Heart right ventricle (tissue), 16 donors: ENCODE data around the gene ZCCHC14. TPM values are rescaled to one million over a fixed set of nuclear protein-coding genes. Genes with fewer than 3 reads are reported as not detected.

ENCODE experiments used
- ATAC-seq, 8 donors: fragments of 200-7000 bp; cut with Tn5 transposase; one replicate each; pipeline ENCODE4 v1.9.1; 2020; ENCODE audit warnings: mild to moderate bottlenecking in 8 of 8, moderate library complexity in 8 of 8, moderate number of reproducible peaks in 1 of 8
- DNase-seq, 2 donors: peaks; one replicate each; pipeline ENCODE4 v3.0.0-alpha.2; 2020
- H3K27ac ChIP-seq, 10 donors: fragments of 200-600 bp; sonication (generic) in 2 of 10; one replicate each; pipeline versions ENCODE4 v1.5.0 to v1.8.0; 2020 to 2022; ENCODE audit warnings: mild to moderate bottlenecking in 3 of 10
- H3K27me3 ChIP-seq, 7 donors: fragments of 200-600 bp; one replicate each; pipeline ENCODE4 v1.8.0; 2021 to 2022; ENCODE audit warnings: mild to moderate bottlenecking in 2 of 7
- H3K36me3 ChIP-seq, 9 donors: fragments of 200-600 bp; sonication (generic) in 1 of 9; one replicate each; pipeline versions ENCODE4 v1.5.0 to v1.8.0; 2020 to 2022; ENCODE audit warnings: mild to moderate bottlenecking in 2 of 9
- H3K4me1 ChIP-seq, 9 donors: fragments of 200-600 bp; sonication (generic) in 1 of 9; one replicate each; pipeline versions ENCODE4 v1.5.0 to v1.8.0; 2020 to 2022; ENCODE audit warnings: mild to moderate bottlenecking in 4 of 9
- H3K4me3 ChIP-seq, 10 donors: fragments of 200-600 bp; sonication (generic) in 2 of 10; one replicate each; pipeline versions ENCODE4 v1.5.0 to v1.8.0; 2020 to 2022; ENCODE audit warnings: mild to moderate bottlenecking in 7 of 10, moderate library complexity in 2 of 10
- H3K9me3 ChIP-seq, 11 donors: fragments of 200-600 bp in 10 of 11; sonication (generic) in 2 of 11; one replicate each; pipeline versions ENCODE4 v1.5.0 to v1.8.0; 2013 to 2022; ENCODE audit warnings: mild to moderate bottlenecking in 2 of 11, control low read depth in 1 of 11, moderate library complexity in 1 of 11
- WGBS, 2 donors: extraction: QIAGEN DNeasy Blood & Tissue Kit; methylation state at CpG; one replicate each; pipeline ENCODE4 v1.1.7; 2013; ENCODE audit warnings: inconsistent platforms in 1 of 2; 5-methylcytosine and 5-hydroxymethylcytosine counted together
- intact Hi-C, 10 donors: fragments of 100-400 bp; cut with DNase I; formaldehyde crosslinking; loops; one replicate each; pipeline versions ENCODE4 v1.11.1 to v1.14.2; 2022
- polyA plus RNA-seq, 2 donors: library from polyadenylated mRNA; stranded (reverse); fragments of 200-250 nt; gene quantifications; one replicate each; pipeline ENCODE4 v1.2.3, GENCODE V29; 2013
- total RNA-seq, 10 donors: library from RNA; stranded (reverse); fragmentation: NEBNext Ultra II Directional in 3 of 10; extraction: Animal tissue kit (Norgen Biotek cat#: 25700) in 3 of 10; gene quantifications; one replicate each; pipeline versions ENCODE4 v1.2.1 to v1.2.4, GENCODE V29; 2021 to 2023
- TF ChIP-seq, protein P1 (sequence below), 9 donors: fragments of 200-600 bp; sonication (generic) in 2 of 9; IDR thresholded peaks; one replicate each; pipeline versions ENCODE4 v1.5.0 to v1.8.0; 2021 to 2022; ENCODE audit warnings: antibody characterized with exemption in 9 of 9, mild to moderate bottlenecking in 5 of 9, moderate library complexity in 1 of 9
- donor health status: Arrhythmogenic right ventricular cardiomyopathy.
- donor health status: ischemic (EF 13 %, LVEDD 7.1; RV severe dilation, severe dysfunction).
- donor health status: healthy with polysubstance abuse.
- donor health status: DM: no; HTN: yes; CAD: no.
- donor health status: DM: no; HTN: no; CAD: no.
- donor health status: ischemic (EF 25% LVEDD 6.9; RV normal size, moderate dysfunction).
- donor health status: ischemic (EF 25% LVEDD 5.7; RV mildly dilated, moderate dysfunction).
- donor health status: healthy.
- donor health status: DM: yes; HTN: yes; CAD: no.
- donor health status: Ischemic cardiomyopathy.
- donor health status: ischemic (EF 35%, LVEDD 5.7; RV mildly dilated, moderate dysfunction).
- donor health status: nonischemic (EF 11% LVEDD 7.7; RV severe dilation, severe dysfunction).
- donor health status: DM: yes; HTN: yes; CAD: no.
- donor health status: PGD.
- donor health status: ischemic (EF 29% LVEDD 5.4; RV normal size, mild dysfunction).
- donor health status: nonischemic (EF 23%, LVEDD 6.1; RV moderate dilation, normal function).

The ZCCHC14 gene
- total and polyA plus RNA-seq, 12 donors: 4.5 to 19.3 (median 15.7) TPM

DNA sequence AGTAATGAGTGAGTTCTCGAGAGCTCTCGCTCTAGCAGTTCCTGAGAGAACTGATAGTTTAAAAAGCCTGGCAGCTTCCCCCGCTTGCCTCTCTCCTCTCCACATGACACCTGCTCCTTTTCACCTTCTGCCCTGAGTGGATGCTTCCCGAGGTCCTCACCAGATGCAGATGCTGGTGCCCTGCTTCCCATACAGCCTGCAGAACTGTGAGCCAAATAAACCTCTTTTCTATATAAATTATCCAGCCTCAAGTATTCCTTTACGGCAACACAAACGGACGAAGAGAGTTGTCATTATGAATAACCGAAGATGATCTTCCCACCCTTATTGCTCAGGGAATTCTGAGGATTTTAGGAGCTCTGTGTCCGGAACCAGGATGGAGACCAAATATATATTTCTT lies 41.9 kb upstream of the ZCCHC14 start:
- Histone ChIP-seq H3K27ac (no peak overlapping the region), H3K36me3 (no peaks in the 10 kb centered on the region), H3K27me3 (peaks cover 0 to 7% (median 0%) of the 10 kb centered on the region in 7 donors), H3K4me3 (no peak overlapping the region), H3K4me1 (peaks cover 0 to under 1% (median 0%) of the 10 kb centered on the region in 9 donors), H3K9me3 (peaks cover 0 to 39% (median 13%) of the 10 kb centered on the region in 11 donors)
- TF ChIP-seq, protein P1, sequence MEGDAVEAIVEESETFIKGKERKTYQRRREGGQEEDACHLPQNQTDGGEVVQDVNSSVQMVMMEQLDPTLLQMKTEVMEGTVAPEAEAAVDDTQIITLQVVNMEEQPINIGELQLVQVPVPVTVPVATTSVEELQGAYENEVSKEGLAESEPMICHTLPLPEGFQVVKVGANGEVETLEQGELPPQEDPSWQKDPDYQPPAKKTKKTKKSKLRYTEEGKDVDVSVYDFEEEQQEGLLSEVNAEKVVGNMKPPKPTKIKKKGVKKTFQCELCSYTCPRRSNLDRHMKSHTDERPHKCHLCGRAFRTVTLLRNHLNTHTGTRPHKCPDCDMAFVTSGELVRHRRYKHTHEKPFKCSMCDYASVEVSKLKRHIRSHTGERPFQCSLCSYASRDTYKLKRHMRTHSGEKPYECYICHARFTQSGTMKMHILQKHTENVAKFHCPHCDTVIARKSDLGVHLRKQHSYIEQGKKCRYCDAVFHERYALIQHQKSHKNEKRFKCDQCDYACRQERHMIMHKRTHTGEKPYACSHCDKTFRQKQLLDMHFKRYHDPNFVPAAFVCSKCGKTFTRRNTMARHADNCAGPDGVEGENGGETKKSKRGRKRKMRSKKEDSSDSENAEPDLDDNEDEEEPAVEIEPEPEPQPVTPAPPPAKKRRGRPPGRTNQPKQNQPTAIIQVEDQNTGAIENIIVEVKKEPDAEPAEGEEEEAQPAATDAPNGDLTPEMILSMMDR (IDR thresholded peaks at IDR 0.05): no peak
- intact Hi-C loops: no loop called here
- 93 to 94% methylated on average over 9 of the region's 9 CpGs for WGBS, 2 donors
- no peak for ATAC-seq
- no peak for DNase-seq

DNA sequence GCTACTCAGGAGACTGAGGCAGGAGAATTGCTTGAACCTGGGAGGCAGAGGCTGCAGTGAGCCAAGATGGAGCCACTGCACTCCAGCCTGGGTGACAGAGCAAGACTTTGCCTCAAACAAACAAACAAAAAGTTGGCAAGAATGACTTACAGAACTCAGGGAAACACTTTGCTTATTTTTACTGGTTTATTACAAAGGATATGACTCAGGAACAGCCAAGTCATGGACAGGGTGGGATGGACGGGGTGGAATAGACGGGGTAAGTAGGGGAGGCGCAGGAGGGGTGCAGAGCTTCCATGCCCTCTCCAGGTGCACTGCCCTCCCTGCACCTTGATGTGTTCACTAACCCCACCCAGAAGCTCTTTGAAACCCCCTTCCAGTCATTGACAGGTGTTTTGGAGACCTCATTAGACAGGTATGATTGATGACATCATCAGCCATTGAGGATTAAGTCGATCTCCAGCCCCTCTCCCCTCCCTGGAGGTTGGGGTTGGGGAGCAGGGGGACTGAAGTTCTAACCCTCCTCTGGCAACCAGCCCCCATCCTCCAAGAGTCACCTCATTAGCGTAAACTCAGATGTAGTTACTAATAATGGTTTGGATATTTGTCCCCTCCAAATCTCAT lies 41.3 kb upstream of the ZCCHC14 start:
- TF ChIP-seq, protein P1 (IDR thresholded peaks at IDR 0.05): no peak
- WGBS, 2 donors: 78 to 81% methylated on average over 5 of the region's 5 CpGs
- peaks cover 0 to 45% (median 15%) of the 10 kb centered on the region in 11 donors for H3K9me3 ChIP-seq
- peaks cover 0 to 5% (median 0%) of the 10 kb centered on the region in 7 donors for H3K27me3 ChIP-seq
- no peak for DNase-seq
- no peaks in the 10 kb centered on the region for H3K4me1 ChIP-seq
- no peaks in the 10 kb centered on the region for H3K36me3 ChIP-seq
- intact Hi-C loops: no loop called here
- no peak overlapping the region for H3K27ac ChIP-seq
- no peak overlapping the region for H3K4me3 ChIP-seq
- no peak for ATAC-seq

DNA sequence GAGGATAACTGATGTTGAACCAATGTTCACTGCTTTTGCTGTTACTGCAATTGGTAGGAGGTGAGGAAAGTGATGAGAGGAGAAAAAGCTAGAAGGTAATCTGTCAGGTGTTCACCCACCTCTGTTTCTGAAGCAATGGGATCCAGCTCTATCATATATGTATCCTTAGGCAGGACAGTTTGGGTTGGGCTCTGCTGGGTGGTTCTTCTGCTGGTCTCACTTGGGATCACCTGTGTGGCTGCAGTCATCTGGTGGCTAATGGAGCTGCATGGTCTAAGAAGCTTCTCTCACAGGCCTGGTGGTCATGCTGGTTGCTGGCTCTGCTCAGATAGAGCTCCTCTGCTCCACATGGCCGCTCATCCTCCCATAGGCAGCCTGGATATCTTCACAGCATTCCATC lies 40.2 kb upstream of the ZCCHC14 start:
- no peaks in the 10 kb centered on the region for H3K36me3 ChIP-seq
- 36 to 50% methylated on average over 1 of the region's 1 CpG for WGBS, 2 donors
- no peaks in the 10 kb centered on the region for H3K4me1 ChIP-seq
- peaks cover 0 to 3% (median 0%) of the 10 kb centered on the region in 7 donors for H3K27me3 ChIP-seq
- TF ChIP-seq, protein P1 (IDR thresholded peaks at IDR 0.05): no peak
- no peak overlapping the region for H3K27ac ChIP-seq
- DNase-seq (no peak), ATAC-seq (no peak)
- intact Hi-C loops: no loop called here
- H3K9me3 ChIP-seq: peaks cover 0 to 47% (median 15%) of the 10 kb centered on the region in 11 donors
- H3K4me3 ChIP-seq: no peak overlapping the region

DNA sequence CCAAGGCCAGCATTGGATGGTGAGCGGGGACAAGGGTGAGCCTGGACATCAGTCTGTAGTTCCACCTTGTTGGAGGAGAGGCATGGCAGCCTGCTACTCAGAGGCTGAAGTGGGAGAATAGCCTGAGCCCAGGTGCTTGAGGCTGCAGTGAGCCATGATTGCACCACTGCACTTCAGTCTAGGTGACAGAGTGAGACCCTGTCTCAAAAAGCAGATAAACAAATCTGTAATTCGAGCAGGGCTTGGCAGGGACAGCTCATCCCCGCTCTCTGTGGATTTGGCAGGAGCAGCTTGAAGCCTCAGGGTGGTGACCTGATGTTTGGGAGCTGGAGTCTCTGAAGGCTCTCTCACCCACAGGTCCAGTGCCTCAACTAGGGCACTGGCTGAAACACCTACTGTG lies 38.6 kb upstream of the ZCCHC14 start:
- H3K4me1 ChIP-seq: no peaks in the 10 kb centered on the region
- no peak overlapping the region for H3K4me3 ChIP-seq
- no peaks in the 10 kb centered on the region for H3K27me3 ChIP-seq
- H3K27ac ChIP-seq: no peak overlapping the region
- ATAC-seq (no peak), DNase-seq (no peak)
- H3K36me3 ChIP-seq: no peaks in the 10 kb centered on the region
- TF ChIP-seq, protein P1 (IDR thresholded peaks at IDR 0.05): no peak
- WGBS, 2 donors: 58 to 61% methylated on average over 3 of the region's 3 CpGs
- H3K9me3 ChIP-seq: peaks cover 0 to 47% (median 15%) of the 10 kb centered on the region in 11 donors
- intact Hi-C loops: no loop called here
